Measurements from ENCODE around the gene LCA5L.

LCA5L gene

GRCh38 chr21:39445321-39446269, at the start of gene LCA5L:
Gene LCA5L, minus strand, starts transcription at chr21:39445778. Its CDS starts 17,285 bp downstream, at chr21:39428493.
- DNase-seq, result peak; percentile 90

GRCh38 chr21:39489380-39489924, 43.9 kb upstream of the LCA5L start:
- no peak for DNase-seq

GRCh38 chr21:39484711-39485276, 39.2 kb upstream of the LCA5L start:
- no peak for DNase-seq

DNA sequence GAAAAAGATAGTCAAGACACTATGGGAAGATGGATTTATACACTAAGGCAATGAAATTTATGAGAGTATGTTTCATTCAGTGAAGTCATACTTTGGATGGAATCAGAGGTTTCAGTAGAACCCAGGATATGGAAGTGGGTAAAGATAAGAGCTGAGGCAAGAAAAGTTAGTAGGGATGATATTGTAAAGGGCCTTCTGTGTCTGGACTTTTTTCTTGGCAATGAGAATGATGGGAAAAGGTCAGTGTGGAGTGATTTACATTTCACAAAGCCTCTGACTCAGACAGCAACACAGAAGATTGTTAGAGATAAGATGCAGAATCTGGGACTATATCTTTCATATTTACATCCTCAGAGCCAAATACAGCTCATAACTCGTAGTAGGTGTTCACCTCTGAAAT, 38.3 kb upstream of the LCA5L start:
- no peak for DNase-seq

DNA sequence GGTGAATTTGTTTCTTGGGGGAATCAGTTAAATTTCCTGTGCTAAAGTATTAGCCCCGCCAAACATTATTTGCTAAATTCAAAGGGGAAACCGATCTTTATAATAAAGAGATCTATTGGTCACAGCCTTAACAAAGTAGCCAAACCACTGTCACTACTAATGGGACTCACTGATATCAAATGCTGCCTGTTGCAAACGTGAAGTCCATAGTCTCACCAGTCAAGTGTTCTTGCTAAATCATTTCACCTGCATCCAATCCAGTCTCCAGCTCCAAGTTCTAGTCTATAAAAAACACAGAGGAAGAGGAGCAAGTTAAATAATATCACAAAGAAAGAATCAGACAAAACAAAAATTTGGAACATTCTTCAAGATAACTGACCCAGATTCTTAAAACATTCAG, 36.3 kb upstream of the LCA5L start:
- no peak for DNase-seq

GRCh38 chr21:39480271-39480670, 34.7 kb upstream of the LCA5L start:
- no peak for DNase-seq

- no peak for DNase-seq
Observed at GRCh38 chr21:39479814-39480182, 34.2 kb upstream of the LCA5L start.

DNA sequence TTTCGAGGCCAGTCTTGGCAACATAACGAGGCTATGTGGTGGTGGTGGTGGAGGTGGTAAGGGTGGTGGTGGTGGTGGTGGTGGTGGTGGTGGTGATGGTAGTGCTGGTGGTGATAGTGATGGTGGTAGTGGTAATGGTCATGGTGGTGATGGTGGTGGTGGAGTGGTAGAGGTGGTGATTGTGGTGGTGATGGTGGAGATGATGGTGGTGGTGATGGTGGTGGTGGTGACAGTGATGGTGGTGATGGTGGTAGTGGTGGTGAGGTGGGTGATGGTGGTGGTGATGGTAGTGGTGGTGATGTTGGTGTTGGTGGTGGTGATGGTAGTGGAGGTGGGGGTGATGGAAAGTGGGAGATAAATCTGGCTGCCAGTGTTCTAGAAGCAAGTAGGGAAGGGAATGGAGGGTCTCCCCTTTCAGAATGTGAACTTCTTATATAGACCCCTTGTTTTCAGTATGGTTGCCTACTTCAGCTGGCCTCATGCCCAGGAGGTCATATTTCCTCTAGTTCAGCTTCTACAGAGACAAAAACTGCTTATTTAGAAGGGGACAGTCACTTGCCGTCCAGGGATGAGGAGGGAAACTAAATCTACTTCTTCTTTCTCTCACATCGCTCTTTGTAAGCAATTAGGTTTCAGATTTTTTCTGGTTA, 33.7 kb upstream of the LCA5L start:
- DNase-seq, result no peak

GRCh38 chr21:39474611-39475010, 29.0 kb upstream of the LCA5L start:
- no peak for DNase-seq

DNA sequence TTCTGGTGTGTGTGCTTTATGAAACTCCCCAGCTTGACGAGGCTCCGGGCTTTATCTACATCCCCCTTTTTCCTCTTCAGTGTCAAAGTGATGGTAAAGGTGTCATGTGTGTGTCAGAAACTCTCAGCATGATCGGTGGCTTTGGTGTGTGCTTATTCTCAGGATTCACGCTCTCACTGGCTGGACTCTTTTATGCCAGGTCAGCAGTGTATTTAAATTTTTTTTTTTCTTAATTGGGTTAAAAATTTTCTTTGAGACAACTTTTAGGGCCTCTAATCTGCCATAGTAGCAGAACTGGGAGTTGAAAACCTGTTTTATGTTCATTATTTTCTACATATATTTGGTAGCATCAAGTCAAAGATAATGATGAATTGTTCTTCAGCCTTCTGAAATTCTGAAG, 27.2 kb upstream of the LCA5L start:
- no peak for DNase-seq

DNA sequence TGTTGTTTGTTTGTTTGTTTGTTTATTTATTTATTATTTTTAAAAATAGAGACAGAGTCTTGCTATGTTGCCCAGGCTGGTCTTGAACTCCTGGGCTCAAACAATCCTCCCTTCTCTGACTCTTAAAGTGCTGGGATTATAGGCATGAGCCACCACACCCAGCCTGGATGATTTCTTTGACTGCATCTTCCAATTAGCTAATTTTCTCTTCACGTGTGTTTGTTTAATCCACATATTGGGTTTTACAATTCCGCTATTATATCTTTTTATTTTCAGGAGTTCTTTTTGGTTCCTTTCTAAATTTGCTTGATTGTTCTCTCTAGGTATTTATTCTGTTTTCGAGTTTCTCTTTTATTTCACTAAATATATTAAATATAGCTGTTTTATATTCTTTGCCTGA, 26.0 kb upstream of the LCA5L start:
- no peak for DNase-seq

DNA sequence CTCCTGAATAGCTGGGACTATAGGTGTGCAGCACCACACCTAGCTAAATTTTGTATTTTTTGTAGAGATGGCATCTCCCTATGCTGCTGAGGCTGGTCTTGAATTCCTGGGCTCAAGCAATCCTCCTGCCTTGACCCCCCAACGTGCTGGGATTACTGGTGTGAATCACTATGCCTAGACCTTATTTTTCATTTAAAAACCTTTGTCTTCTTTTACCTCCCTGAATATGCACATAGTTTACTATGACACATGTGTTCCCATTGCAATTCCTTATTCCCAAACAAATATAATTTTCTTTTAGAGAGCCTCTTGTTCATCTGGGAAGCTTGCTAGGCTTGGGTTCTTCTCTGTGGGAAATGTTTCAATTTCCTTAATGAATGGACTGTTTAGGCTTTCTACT, 23.0 kb upstream of the LCA5L start:
- DNase-seq, result no peak

- DNase-seq, result no peak
Observed at GRCh38 chr21:39467746-39468145, 22.2 kb upstream of the LCA5L start.

DNA sequence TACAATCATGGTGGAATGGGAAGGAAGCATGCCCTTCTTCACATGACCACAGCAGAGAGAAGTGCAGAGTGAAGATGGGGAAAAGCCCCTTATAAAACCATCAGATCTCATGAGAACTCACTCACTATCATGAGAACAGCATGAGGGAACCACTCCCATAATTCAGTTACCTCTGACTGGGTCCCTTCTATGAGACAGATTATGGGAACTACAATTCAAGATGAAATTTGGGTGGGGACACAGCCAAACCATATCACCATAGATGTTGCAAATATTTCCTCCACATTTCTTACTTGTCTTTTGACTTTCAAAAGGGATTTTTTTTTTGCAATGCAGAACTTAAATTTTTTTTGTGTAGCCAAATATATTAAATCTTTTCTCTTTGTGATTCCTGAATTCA, 21.0 kb upstream of the LCA5L start:
- DNase-seq, result no peak

GRCh38 chr21:39463308-39463707, 17.7 kb upstream of the LCA5L start:
- no peak for DNase-seq

GRCh38 chr21:39461419-39461818, 15.8 kb upstream of the LCA5L start:
- DNase-seq, result no peak

GRCh38 chr21:39456665-39457064, 11.1 kb upstream of the LCA5L start:
- no peak for DNase-seq

DNA sequence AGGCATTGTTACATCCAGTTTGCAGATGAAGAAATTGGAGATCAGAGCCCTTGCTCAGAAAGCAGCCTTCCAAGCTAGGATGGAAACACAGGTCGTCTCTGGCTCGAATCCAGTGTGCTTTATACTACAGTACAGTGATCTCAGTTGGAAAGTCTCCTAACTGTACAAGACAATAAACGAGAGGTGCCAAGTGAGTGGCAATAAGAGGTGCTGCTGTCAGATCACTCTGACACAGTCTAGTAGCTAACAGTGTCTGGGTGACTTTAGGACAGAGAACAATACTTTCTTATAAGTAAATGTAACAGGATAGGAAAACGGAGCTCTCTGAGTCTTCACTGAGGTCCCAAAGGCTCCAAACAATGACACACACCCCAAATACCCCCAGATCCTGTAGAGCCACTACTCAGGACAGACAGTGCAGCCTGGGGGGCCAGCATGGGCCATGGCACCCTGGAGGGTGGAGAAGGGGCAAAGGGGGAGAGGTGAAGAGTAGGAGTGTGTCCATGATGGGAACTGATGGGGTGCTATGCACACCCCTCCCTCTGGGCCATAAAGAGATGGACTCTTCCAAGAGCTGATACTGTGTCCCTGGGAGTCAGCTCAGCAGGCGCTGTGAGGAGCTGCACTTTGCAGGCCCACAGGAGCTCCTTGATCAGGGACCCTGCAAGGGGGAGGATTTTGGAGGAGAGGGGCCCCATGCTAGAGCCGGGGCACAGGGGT, 9.5 kb upstream of the LCA5L start:
- DNase-seq, result no peak

GRCh38 chr21:39453571-39454179, 8.1 kb upstream of the LCA5L start:
- no peak for DNase-seq

DNA sequence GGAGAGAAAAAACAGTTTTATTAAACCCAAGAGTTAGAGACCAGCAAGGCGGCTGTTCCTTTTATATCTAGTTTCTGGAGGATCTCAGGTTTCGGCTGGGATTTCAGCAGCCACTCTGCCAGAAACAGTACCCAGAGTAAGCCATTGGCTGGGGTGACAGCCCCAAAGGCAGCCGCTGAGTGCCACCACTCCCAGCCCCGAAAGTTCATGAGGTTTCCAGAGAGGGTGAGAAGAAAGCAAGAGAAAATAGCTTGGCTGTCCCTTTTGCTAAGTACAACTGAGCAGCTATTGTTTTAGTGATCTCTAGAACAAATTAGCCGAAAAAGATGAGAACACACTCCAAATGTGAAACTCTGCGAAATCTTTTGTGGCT, 7.4 kb upstream of the LCA5L start:
- DNase-seq, result no peak

DNA sequence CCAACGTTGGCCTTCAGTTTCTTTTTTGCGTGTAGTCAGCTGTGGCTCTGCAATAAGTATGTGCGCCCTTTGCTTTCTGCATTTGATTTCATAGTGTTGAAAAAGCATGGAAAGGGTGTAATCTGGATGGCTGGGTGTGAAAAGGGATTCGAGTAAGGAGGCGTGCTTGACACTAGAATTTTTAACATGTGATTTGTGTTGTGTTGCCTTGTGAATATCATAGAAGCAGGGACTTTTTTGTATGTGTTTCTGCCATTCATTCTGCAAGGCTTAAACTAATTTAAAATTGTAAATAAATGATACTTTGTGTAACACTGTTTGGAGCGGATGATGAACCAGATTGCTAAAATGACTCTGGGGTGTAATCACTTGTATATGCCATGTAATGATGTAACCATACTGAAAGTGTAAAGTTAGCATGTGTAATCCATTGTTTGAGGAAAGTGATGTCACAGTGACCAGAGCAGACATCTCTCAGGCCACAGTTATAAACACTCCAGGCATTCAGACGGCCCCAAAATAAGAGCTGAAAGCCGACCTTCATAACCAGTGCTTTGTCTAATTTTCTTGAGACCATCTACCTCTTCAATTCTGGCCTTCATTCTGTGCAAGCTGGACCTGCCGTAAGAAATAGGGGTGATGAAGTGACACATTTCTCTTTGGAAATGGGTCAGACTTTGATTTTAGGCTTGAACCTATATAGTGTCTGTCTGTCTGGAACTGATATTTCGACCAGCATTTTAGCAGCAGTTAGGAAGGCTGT, 6.8 kb upstream of the LCA5L start:
- no peak for DNase-seq
